Measurements from ENCODE around the gene ALKBH5.

DNA sequence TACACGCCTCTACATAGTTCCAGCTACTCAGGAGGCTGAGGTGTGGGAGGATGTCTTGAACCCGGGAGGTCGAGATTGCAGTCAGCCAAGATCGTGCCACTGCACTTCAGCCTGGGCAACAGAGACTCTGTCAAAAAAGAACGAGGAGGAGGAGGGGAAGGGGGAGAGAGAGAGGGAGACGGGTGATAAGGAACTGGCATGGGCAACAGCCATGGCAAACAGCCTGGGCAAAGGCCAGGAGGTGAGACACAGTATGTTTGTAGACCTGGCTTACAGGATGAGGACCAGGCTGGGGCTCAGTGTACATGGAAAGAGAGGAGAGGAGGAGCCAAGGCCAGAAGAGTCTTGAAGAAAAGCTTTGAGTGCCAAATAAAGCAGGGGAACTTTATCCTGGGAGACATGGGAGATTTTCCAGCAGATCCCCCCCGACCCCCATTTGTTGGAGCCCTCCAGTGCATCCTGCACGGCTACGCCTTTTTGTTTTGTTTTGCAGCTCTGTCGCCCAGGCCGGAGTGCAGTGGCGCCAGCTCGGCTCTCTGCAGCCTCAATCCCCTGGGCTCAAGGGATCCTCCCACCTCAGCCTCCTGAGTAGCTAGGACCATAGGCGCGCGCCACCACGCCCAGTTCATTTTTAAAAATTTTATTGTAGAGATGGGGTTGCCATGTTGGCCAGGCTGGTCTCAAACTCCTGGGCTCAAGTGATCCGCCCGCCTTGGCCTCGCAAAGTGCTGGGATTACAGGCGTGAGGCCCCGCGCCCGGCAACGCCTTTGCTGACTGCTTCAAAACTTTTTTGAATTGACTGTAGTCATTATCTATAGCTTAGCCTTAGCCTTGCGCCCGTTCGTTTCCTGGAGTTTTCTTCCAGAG lies 1.3 kb upstream of the ALKBH5 start:
- TF ChIP-seq, protein P1, sequence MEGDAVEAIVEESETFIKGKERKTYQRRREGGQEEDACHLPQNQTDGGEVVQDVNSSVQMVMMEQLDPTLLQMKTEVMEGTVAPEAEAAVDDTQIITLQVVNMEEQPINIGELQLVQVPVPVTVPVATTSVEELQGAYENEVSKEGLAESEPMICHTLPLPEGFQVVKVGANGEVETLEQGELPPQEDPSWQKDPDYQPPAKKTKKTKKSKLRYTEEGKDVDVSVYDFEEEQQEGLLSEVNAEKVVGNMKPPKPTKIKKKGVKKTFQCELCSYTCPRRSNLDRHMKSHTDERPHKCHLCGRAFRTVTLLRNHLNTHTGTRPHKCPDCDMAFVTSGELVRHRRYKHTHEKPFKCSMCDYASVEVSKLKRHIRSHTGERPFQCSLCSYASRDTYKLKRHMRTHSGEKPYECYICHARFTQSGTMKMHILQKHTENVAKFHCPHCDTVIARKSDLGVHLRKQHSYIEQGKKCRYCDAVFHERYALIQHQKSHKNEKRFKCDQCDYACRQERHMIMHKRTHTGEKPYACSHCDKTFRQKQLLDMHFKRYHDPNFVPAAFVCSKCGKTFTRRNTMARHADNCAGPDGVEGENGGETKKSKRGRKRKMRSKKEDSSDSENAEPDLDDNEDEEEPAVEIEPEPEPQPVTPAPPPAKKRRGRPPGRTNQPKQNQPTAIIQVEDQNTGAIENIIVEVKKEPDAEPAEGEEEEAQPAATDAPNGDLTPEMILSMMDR (IDR thresholded peaks at IDR 0.05; ENCODE audit: low read depth, low read length), result no peak
- no peak for TF ChIP-seq POLR2A (IDR thresholded peaks at IDR 0.05; ENCODE audit: extremely low read depth, insufficient read length)

Measured in NB4 (cell line).